Esophagus squamous epithelium (tissue), 4 donors: ENCODE data around the gene GREB1L.

ENCODE experiments used
- CTCF ChIP-seq, 6 experiments: fragments of 450-650 bp in 4 of 6; fragments of 200-600 bp in 2 of 6; sonication (generic) in 2 of 6; IDR thresholded peaks; one replicate each; pipeline ENCODE4 v1.5.1; 2016 to 2019; ENCODE audit warnings: antibody characterized with exemption in 6 of 6, mild to moderate bottlenecking in 4 of 6, moderate library complexity in 4 of 6
- POLR2A ChIP-seq, 4 donors: fragments of 450-650 bp; IDR thresholded peaks; one replicate each; pipeline ENCODE4 v1.6.1; 2017; ENCODE audit warnings: antibody characterized with exemption in 4 of 4, mild to moderate bottlenecking in 4 of 4, moderate library complexity in 3 of 4

- TF ChIP-seq CTCF (IDR thresholded peaks at IDR 0.05), result no peak
- TF ChIP-seq POLR2A (IDR thresholded peaks at IDR 0.05), result no peak
Observed at GRCh38 chr18:21387886-21388285, 145.9 kb downstream of the GREB1L start.
